PC-3 (cell line): Measurements from ENCODE around the gene ADGRL3. TPM values are rescaled to one million over a fixed set of nuclear protein-coding genes. Genes with fewer than 3 reads are reported as not detected.

Experiments
- ATAC-seq: fragments of 200-7000 bp; cut with Tn5 transposase; 2 replicates; pipeline ENCODE4 v1.9.1; 2020; ENCODE audit warnings: mild to moderate bottlenecking, moderate library complexity
- BruUV-seq: library from RNA; stranded (reverse); fragments of 400-500 nt; replicated peaks from 2 replicates; lab custom pipeline; 2021; lab: Mats Ljungman, UMichigan
- CTCF ChIA-PET: fragments of 300-600 bp; sonication (Branson Sonifier 250); formaldehyde crosslinking; loops from one replicate; lab custom pipeline; 2022; ENCODE audit warnings: antibody characterized with exemption; lab: Charles Lee
- POLR2A ChIA-PET: fragments of 300-600 bp; sonication (Branson Sonifier 250); formaldehyde crosslinking; loops from one replicate; lab custom pipeline; 2022; ENCODE audit warnings: antibody characterized with exemption; ENCODE audit not compliant: unreplicated experiment; lab: Charles Lee
- DNase-seq: peaks from one replicate; pipeline ENCODE4 v3.0.0-alpha.2; 2015
- H2AFZ ChIP-seq: fragments of 300-600 bp; sonication (generic); 2 replicates; pipeline ENCODE4 v1.6.0; 2016; ENCODE audit warnings: antibody characterized with exemption, low read length
- H3F3A ChIP-seq: fragments of 300-600 bp; sonication (generic); one replicate; pipeline ENCODE4 v1.6.0; 2017; ENCODE audit warnings: antibody characterized with exemption, low read length, control low read depth, mild to moderate bottlenecking; ENCODE audit not compliant: unreplicated experiment
- H3K27ac ChIP-seq: fragments of 300-600 bp; sonication (generic); 2 replicates; pipeline ENCODE4 v1.5.1; 2016; ENCODE audit warnings: mild to moderate bottlenecking, low read length
- H3K27me3 ChIP-seq: fragments of 300-600 bp; sonication (generic); 2 replicates; pipeline ENCODE4 v1.6.1; 2016; ENCODE audit warnings: low read length, mixed read lengths
- H3K36me3 ChIP-seq: fragments of 300-600 bp; sonication (generic); 2 replicates; pipeline ENCODE4 v1.6.1; 2016; ENCODE audit warnings: low read depth, mixed run types, low read length, mixed read lengths
- H3K4me1 ChIP-seq: fragments of 300-600 bp; sonication (generic); 2 replicates; pipeline ENCODE4 v1.5.1; 2016; ENCODE audit warnings: low read length; ENCODE audit not compliant: insufficient read depth
- H3K4me2 ChIP-seq: fragments of 300-600 bp; sonication (generic); 2 replicates; pipeline ENCODE4 v1.6.0; 2016; ENCODE audit warnings: low read length
- H3K4me3 ChIP-seq: fragments of 300-600 bp; sonication (generic); 2 replicates; pipeline ENCODE4 v1.5.1; 2016; ENCODE audit warnings: mild to moderate bottlenecking, low read length, mixed read lengths
- H3K79me2 ChIP-seq: fragments of 300-600 bp; sonication (generic); 2 replicates; pipeline ENCODE4 v1.6.1; 2017; ENCODE audit warnings: low read length, mixed read lengths
- H3K9ac ChIP-seq: fragments of 300-600 bp; sonication (generic); 2 replicates; pipeline ENCODE4 v1.6.0; 2016; ENCODE audit warnings: mild to moderate bottlenecking, low read length
- H3K9me2 ChIP-seq: fragments of 300-600 bp; sonication (generic); replicated peaks from 2 replicates; pipeline ENCODE4 v1.6.1; 2016; ENCODE audit warnings: mixed run types, low read length, mixed read lengths
- H3K9me3 ChIP-seq: fragments of 300-600 bp; sonication (generic); 2 replicates; pipeline ENCODE4 v1.6.1; 2016; ENCODE audit warnings: low read length, mixed read lengths
- H4K20me1 ChIP-seq: fragments of 300-600 bp; sonication (generic); 2 replicates; pipeline ENCODE4 v1.6.1; 2016; ENCODE audit warnings: low read length, mixed read lengths
- EZH2 ChIP-seq: fragments of 300-600 bp; sonication (generic); IDR thresholded peaks from one replicate; pipeline ENCODE4 v1.6.1; 2017; ENCODE audit warnings: antibody characterized with exemption, mild to moderate bottlenecking, low read length; ENCODE audit not compliant: unreplicated experiment
- EZH2phosphoT487 ChIP-seq: fragments of 300-600 bp; sonication (generic); IDR thresholded peaks from 2 replicates; pipeline ENCODE4 v1.6.1; 2018; ENCODE audit warnings: mild to moderate bottlenecking, antibody characterized with exemption, low read length, borderline replicate concordance
- intact Hi-C: fragments of 100-400 bp; cut with micrococcal nuclease; formaldehyde crosslinking; loops from 2 replicates; pipeline ENCODE4 v1.9.0; 2023
- total RNA-seq: library from RNA; depleted of rRNA; stranded (reverse); fragments of >200 nt; gene quantifications from 2 replicates; pipeline ENCODE4 v1.2.3, GENCODE V29; 2014
- TF ChIP-seq, protein P1 (sequence below): fragments of 300-600 bp; sonication (generic); conservative IDR thresholded peaks from 2 replicates; pipeline ENCODE4 v1.5.1; 2017; ENCODE audit warnings: antibody characterized with exemption, low read depth, mild to moderate bottlenecking, low read length

Gene ADGRL3
- total RNA-seq, 1 experiment from 2014 or later, result 0.66 TPM

DNA sequence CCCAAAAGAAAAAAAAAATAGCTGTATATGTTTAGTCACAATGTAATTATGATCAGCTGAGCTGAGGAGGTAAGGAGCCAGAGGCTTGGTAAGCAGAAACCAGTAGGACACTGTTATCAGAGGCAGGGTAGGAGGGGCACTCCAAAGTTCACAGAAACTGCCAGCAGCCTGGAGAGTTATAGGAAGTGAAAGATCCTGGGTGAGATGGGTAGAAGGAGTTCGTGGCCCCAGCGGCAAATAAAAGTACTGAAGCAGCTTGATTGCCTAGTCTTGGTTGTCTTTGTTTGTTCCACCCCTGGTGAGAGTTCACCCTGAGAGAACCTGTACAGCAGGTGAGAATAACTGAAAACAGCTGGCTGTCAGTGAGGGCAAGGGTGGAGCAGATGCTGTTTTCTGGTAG is 340.8 kb downstream of the ADGRL3 start:
- Histone ChIP-seq H3K79me2 (no peaks in the 10 kb centered on the region), H3F3A (no peaks in the 10 kb centered on the region), H3K4me3 (no peak overlapping the region), H3K9me2 (no peaks in the 10 kb centered on the region), H2AFZ (no peak overlapping the region), H3K9ac (no peak overlapping the region), H3K27me3 (no peaks in the 10 kb centered on the region), H3K4me2 (no peak overlapping the region), H4K20me1 (no peaks in the 10 kb centered on the region), H3K36me3 (no peaks in the 10 kb centered on the region), H3K4me1 (no peaks in the 10 kb centered on the region), H3K9me3 (no peaks in the 10 kb centered on the region), H3K27ac (no peak overlapping the region)
- ChIA-PET POLR2A (interaction anchor here (0.5 to 0.7 kb wide), 2 partner anchors 107 to 791 kb away, joined by 3 to 4 read pairs; no protein-coding TSS in a partner anchor), CTCF (interaction anchor here (0.6 to 1.5 kb wide), 3 partner anchors 201 to 1350 kb away, joined by 3 to 13 read pairs (median 3); no protein-coding TSS in a partner anchor)
- TF ChIP-seq EZH2phosphoT487 (no peak), EZH2 (no peak)
- TF ChIP-seq, protein P1, sequence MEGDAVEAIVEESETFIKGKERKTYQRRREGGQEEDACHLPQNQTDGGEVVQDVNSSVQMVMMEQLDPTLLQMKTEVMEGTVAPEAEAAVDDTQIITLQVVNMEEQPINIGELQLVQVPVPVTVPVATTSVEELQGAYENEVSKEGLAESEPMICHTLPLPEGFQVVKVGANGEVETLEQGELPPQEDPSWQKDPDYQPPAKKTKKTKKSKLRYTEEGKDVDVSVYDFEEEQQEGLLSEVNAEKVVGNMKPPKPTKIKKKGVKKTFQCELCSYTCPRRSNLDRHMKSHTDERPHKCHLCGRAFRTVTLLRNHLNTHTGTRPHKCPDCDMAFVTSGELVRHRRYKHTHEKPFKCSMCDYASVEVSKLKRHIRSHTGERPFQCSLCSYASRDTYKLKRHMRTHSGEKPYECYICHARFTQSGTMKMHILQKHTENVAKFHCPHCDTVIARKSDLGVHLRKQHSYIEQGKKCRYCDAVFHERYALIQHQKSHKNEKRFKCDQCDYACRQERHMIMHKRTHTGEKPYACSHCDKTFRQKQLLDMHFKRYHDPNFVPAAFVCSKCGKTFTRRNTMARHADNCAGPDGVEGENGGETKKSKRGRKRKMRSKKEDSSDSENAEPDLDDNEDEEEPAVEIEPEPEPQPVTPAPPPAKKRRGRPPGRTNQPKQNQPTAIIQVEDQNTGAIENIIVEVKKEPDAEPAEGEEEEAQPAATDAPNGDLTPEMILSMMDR, result no peak
- BruUV-seq, result no TSS peak
- no peak for DNase-seq
- intact Hi-C loops, result loop anchor here (10.0 kb wide), 1 partner anchor 184 kb away; no protein-coding TSS in a partner anchor
- ATAC-seq, result no peak

DNA sequence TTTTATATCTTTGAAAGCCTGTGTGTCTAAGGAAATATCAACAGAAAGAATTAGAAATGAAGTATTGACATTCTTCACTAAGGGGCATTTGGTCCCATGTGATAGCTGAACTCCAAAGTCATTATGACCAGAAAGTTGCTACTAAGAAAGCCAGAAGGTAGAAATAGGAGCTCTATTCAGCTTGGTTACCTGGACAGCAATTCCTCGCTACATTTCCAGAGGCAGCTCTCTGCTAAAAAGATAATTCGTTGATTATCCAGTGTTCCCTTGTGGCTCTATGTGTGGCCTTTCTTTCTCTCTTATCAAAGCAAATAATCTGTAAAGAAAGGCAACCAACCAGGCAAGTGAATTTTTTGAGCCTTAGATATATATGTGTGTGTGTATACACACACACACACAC is 341.3 kb downstream of the ADGRL3 start:
- Histone ChIP-seq H3F3A (no peaks in the 10 kb centered on the region), H3K4me2 (no peak overlapping the region), H3K27me3 (no peaks in the 10 kb centered on the region), H3K27ac (no peak overlapping the region), H3K36me3 (no peaks in the 10 kb centered on the region), H3K79me2 (no peaks in the 10 kb centered on the region), H3K9ac (no peak overlapping the region), H4K20me1 (no peaks in the 10 kb centered on the region), H2AFZ (no peak overlapping the region), H3K4me3 (no peak overlapping the region), H3K4me1 (no peaks in the 10 kb centered on the region), H3K9me3 (no peaks in the 10 kb centered on the region), H3K9me2 (no peaks in the 10 kb centered on the region)
- DNase-seq (peak; percentile 60), ATAC-seq (peak; percentile 57)
- TF ChIP-seq EZH2phosphoT487, result no peak
- TF ChIP-seq, protein P1, result peak; percentile 65
- ChIA-PET POLR2A (no interaction called here), CTCF (interaction anchor here (0.6 to 1.5 kb wide), 4 partner anchors 200 to 1351 kb away, joined by 3 to 13 read pairs (median 4); no protein-coding TSS in a partner anchor)
- intact Hi-C loops, result loop anchor here (10.0 kb wide), 1 partner anchor 183 kb away; no protein-coding TSS in a partner anchor
- BruUV-seq, result no TSS peak

DNA sequence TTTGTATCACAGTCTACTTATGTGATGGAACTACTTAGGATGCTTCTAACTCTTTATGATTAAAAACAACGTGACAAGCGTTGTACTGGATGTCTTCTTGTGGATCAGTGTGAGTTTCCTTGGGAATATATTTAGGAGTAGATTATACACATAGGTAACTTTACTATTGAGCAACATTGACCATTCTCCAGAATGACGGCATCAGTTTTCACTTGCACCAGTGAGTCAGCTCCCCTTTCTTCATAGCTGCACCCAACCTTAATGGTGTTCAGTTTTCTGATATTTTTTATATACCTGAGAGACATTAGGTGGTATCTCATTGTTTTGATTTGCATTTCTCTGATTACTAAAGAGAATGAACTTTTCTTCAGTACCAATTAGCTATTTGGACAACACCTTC is 343.9 kb downstream of the ADGRL3 start:
- H3F3A ChIP-seq, result no peaks in the 10 kb centered on the region
- TF ChIP-seq EZH2 (no peak), EZH2phosphoT487 (no peak)
- TF ChIP-seq, protein P1, result no peak
- POLR2A ChIA-PET, result no interaction called here
- intact Hi-C loops, result loop anchor here (10.0 kb wide), 1 partner anchor 181 kb away; no protein-coding TSS in a partner anchor
- no TSS peak for BruUV-seq
- H3K36me3 ChIP-seq, result no peaks in the 10 kb centered on the region
- H3K9me3 ChIP-seq, result no peaks in the 10 kb centered on the region
- H3K27ac ChIP-seq, result no peak overlapping the region
- H2AFZ ChIP-seq, result no peak overlapping the region
- H3K79me2 ChIP-seq, result no peaks in the 10 kb centered on the region
- no peak overlapping the region for H3K4me3 ChIP-seq
- H4K20me1 ChIP-seq, result no peaks in the 10 kb centered on the region
- no peaks in the 10 kb centered on the region for H3K27me3 ChIP-seq
- no peak overlapping the region for H3K4me2 ChIP-seq
- DNase-seq (peak; percentile 50), ATAC-seq (no peak)
- no peak overlapping the region for H3K9ac ChIP-seq
- CTCF ChIA-PET, result no interaction called here
- no peaks in the 10 kb centered on the region for H3K4me1 ChIP-seq
- no peaks in the 10 kb centered on the region for H3K9me2 ChIP-seq
